Adipose tissue (tissue), 3 donors: ENCODE measurements around the gene OR10C1. TPM values are rescaled to one million over a fixed set of nuclear protein-coding genes. Genes with fewer than 3 reads are reported as not detected.
"Not testable (repeated sequence)": the region's sequence is repeated elsewhere in the genome, so short reads cannot be mapped to it uniquely, and the experiment has no call there.

ENCODE experiments used
- H3K27ac ChIP-seq: one replicate; pipeline ENCODE4 v1.5.1; 2013; ENCODE audit warnings: low read depth, low read length
- WGBS, 3 donors: extraction: QIAGEN DNeasy Blood & Tissue Kit; methylation state at CpG; one replicate each; pipeline ENCODE4 v1.1.7; 2013; 5-methylcytosine and 5-hydroxymethylcytosine counted together
- polyA plus RNA-seq, 3 donors: library from polyadenylated mRNA; stranded (reverse); fragments of 200-250 nt; gene quantifications; one replicate each; pipeline ENCODE4 v1.2.3, GENCODE V29; 2013
- donor health status: healthy with polysubstance abuse.
- donor health status: Bipolar disorder and iron deficiency.
- donor health status: healthy.

Gene OR10C1
- not detected for polyA plus RNA-seq

- no peak within 1 kb of the TSS for H3K27ac ChIP-seq
Measured at GRCh38 chr6:29439006-29439405, at the start of gene OR10C1. OR10C1 (plus strand) TSS chr6:29439306; CDS start chr6:29440016, 710 bp downstream.

DNA sequence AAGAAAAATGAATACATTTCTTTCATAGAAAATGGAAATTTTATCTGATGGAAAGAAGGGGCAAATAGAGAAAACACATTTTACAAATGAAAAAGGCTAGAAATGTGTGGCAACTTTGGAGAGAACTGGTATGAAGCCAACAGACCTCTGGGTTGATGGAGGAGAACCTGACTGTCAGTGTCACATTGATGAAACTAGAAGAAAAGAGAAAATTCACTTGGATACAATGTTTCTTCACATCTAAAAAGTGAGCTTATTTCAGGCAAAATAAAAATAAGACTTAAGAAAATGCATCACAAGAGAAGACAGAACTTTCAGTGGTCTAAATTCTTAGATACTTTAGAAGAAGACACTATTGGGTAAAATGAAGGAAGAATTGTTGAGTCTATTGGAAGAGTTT is 43.8 kb upstream of the OR10C1 start, which contains the start of gene OR12D2:
TSS of gene OR12D2 (plus strand) at position 301 of the 400 bp plus-strand sequence. CDS start 1,069 bp downstream, outside the sequence.
- H3K27ac ChIP-seq, result no peak within 1 kb of the TSS

DNA sequence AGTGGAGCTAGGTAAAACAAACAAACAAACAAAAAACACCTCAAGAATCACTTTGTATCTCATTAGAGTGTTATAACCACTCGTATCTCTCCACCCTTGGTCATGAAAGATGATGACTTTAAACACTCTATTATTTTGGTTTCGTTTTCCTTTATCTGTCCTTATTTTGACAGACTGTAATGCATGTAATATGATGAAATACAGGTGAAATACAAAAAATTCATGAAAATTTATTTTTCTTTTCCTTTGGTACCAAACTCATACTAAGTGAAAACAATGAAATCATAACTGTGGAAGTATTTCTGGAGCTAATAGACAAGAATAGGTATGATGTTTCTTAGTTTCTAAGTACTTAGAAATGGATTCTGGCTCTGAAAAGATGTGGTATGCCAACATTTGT is 39.6 kb upstream of the OR10C1 start:
- WGBS, 3 donors, result 51 to 81% (median 53%) methylated on average over 2 of the region's 2 CpGs
- no peak overlapping the region for H3K27ac ChIP-seq

- 49 to 93% (median 92%) methylated on average over 1 of the region's 1 CpG for WGBS, 3 donors
- H3K27ac ChIP-seq, result no peak overlapping the region
Measured at GRCh38 chr6:29403801-29404200, 35.3 kb upstream of the OR10C1 start.

DNA sequence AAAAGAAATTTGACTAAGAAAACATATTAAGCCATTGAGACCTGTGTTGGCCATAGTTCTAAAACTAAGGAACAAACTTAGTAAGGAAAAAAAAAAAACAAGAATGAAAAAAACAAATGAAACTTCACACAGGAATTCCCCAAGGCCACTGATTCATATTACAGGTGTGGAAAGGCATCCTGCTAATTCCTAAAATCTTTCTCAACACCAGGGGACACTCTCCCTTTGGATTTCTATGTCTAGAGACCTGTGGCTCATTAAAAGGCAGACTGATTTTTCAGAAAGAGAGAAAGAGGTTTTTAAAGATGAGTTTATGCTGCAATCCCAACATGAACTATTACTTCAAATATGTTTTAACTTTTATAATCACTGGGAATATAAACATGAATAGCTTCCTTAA is 24.5 kb upstream of the OR10C1 start, which contains the start of gene OR12D1:
TSS of gene OR12D1 (plus strand) at position 341 of the 400 bp plus-strand sequence.
- H3K27ac ChIP-seq, result no peak within 1 kb of the TSS

DNA sequence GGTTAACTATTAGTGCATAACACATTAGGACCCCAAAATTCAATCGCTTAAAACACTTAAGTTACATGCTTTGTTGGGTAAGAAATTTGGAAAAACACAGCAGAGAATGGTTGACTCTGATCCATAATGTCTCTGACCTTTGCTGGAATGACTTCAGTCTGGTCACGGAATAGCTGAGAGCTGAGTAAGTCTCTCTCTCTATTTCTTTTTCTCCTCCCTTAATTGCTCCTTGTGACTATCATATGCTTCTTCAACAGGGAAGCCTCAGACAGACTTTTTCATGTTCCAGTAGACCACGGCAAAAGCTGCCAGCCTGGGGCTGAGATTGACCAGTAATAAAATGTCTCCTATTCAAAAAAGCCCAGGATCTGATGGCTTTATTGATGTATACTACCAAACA is 19.6 kb upstream of the OR10C1 start:
- WGBS, 3 donors, result 64 to 82% (median 71%) methylated on average over 3 of the region's 3 CpGs
- no peak overlapping the region for H3K27ac ChIP-seq

DNA sequence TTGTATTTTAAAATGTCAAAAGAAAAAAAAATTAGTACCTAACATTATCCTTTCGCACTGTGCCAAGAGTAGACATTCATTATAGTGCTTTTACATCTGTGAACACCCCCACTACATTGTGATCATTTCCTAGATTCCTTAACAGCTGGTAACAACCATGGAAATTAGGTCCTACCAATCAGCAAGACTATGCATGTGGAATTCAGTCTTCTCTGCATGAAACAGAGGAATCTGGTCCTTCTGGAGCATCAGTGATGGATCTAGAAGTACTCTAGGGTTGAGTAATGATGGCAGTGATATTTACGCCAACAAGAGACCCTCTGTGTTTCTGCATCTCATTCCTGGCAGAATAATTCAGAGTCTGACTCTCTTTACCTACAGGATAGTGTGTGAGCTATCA is 14.9 kb upstream of the OR10C1 start:
- WGBS, 3 donors, result 80 to 90% (median 82%) methylated on average over 2 of the region's 2 CpGs
- H3K27ac ChIP-seq, result no peak overlapping the region

GRCh38 chr6:29424575-29424974 is 14.5 kb upstream of the OR10C1 start:
- WGBS, 3 donors, result 14 to 29% (median 24%) methylated on average over 2 of the region's 2 CpGs
- H3K27ac ChIP-seq, result no peak overlapping the region

GRCh38 chr6:29425075-29425474 is 14.0 kb upstream of the OR10C1 start:
- WGBS, 3 donors, result 39 to 59% (median 47%) methylated on average over 1 of the region's 1 CpG
- no peak overlapping the region for H3K27ac ChIP-seq

DNA sequence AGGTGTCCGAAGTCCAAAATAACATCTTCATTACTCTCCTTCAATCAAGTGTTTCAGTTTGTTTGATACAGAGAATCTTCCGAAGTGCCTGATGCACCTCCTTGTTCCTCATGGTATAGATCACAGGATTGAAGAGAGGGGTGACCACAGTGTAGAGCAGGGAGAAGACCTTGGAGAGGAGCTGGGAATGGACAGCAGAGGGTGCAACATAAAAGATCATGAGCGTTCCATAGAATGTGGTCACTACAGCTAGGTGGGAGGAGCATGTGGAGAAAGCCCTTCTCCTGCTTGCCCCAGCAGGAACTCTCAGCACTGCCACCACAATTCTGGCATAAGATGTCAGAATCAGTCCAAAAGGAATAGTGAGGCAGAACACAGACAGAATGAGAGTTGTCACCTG is 12.5 kb upstream of the OR10C1 start:
- WGBS, 3 donors, result 79 to 86% (median 81%) methylated on average over 3 of the region's 3 CpGs
- H3K27ac ChIP-seq, result no peak overlapping the region

DNA sequence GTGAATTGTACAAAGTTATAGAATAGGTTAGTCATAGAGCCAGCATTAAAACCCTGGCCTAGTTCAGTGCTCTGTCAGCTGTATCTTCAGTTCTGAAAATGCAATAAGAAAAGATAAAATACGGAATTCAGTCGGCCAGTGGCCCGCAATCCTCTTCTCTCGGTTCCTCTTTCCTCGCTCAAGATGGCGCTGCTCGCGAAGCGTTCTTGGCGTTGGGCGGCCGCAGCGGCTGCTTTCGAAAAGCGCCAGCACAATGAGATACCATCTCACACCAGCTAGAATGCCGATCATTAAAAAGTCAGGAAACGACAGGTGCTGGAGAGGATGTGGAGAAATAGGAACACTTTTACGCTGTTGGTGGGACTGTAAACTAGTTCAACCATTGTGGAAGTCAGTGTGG is 2.4 kb upstream of the OR10C1 start:
- not testable (repeated sequence) for H3K27ac ChIP-seq
- WGBS, 3 donors, result 65 to 74% (median 70%) methylated on average over 18 of the region's 18 CpGs

GRCh38 chr6:29442719-29443118 is 3.6 kb downstream of the OR10C1 start:
- 80 to 88% (median 88%) methylated on average over 1 of the region's 1 CpG for WGBS, 3 donors
- H3K27ac ChIP-seq, result no peak overlapping the region

GRCh38 chr6:29444031-29444430 is 4.9 kb downstream of the OR10C1 start:
- H3K27ac ChIP-seq, result not testable (repeated sequence)
- WGBS, 3 donors, result 73 to 80% (median 74%) methylated on average over 1 of the region's 1 CpG

DNA sequence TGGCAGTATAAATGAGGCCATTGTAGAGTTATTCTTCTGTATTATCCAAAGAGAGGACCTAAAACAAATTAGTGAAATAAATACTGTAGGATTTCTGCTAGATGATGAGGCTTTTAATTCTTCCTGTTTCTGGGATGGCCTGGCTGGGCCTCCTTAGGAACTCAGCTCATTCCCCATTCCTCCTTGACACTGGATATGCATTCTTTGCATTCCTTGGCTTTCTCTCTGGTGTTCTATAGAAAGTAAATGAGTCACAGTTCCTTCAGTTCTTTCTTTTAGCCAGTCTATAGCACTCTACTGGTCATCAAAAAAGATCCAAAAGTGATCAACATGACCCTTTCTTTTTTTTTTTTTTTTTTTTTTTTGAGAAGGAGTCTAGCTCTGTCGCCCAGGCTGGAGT is 8.6 kb downstream of the OR10C1 start:
- no peak overlapping the region for H3K27ac ChIP-seq
- WGBS, 3 donors, result 80 to 100% (median 89%) methylated on average over 1 of the region's 1 CpG

DNA sequence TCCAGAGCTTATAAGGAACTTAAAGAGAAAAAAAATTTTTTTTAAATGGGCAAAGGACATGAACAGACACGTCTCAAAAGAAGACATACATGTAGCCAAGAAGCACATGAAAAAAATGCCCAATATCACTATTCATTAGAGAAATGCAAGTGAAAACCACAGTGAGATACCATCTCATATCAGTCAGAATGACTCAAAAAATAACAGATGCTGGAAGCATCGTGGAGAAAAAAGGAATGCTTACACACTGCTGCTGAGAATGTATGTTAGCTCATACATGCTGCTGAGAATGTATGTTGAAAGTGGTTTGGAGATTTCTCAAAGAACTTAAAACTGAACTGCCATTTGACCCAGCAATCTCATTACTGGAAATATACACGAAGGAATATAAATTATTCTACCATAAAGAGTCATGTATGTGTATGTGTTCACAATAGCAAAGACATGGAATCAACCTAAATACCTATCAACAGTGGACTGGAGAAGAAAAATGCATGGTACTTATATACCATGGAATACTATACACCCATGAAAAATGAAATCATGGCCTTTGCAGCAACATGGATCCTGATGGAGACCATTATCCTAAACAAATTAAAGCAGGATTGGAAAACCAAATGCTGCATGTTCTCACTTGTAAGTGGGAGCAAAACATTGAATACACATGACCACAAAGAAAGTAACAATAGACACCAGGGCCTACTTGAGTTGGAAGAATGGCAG is 12.5 kb downstream of the OR10C1 start:
- no peak overlapping the region for H3K27ac ChIP-seq
- WGBS, 3 donors, result 67 to 76% (median 69%) methylated on average over 3 of the region's 3 CpGs

DNA sequence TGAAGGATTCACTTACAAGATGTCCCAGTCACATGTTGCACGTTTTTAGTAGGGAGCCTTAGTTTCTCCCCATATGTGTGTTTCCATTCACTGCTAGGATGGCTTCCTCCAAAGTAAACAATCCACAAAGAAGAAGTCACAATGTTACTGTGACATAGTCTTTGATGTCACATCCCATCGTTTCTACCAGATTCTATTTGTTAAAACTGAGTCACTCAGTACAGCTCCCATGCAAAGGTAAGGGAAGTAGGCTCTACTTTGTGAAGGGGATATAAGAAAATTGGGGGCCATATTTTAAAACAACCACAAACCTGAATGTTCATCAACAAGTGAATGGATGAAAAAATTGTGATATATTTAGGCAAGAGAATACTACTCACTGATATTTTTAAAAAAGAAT is 17.9 kb downstream of the OR10C1 start, which contains the start of the genes OR11A1 and OR2H1:
TSS of gene OR11A1 (minus strand) at position 101 of the 400 bp plus-strand sequence. CDS start 29,430 bp downstream, outside the sequence.
TSS of gene OR2H1 (plus strand) at position 185 of the 400 bp plus-strand sequence. CDS start 4,615 bp downstream, outside the sequence.
- no peak within 1 kb of the TSS for H3K27ac ChIP-seq
- 50 to 68% (median 68%) methylated on average over 2 of the region's 2 CpGs for WGBS, 3 donors

GRCh38 chr6:29461021-29461814 is 22.1 kb downstream of the OR10C1 start:
- H3K27ac ChIP-seq, result no peak overlapping the region
- WGBS, 3 donors, result 49 to 85% (median 75%) methylated on average over 5 of the region's 5 CpGs

DNA sequence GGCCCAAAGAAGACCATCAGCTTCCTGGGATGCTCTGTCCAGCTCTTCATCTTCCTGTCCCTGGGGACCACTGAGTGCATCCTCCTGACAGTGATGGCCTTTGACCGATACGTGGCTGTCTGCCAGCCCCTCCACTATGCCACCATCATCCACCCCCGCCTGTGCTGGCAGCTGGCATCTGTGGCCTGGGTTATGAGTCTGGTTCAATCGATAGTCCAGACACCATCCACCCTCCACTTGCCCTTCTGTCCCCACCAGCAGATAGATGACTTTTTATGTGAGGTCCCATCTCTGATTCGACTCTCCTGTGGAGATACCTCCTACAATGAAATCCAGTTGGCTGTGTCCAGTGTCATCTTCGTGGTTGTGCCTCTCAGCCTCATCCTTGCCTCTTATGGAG is 22.9 kb downstream of the OR10C1 start:
- H3K27ac ChIP-seq, result no peak overlapping the region
- WGBS, 3 donors, result 84 to 90% (median 86%) methylated on average over 6 of the region's 6 CpGs

DNA sequence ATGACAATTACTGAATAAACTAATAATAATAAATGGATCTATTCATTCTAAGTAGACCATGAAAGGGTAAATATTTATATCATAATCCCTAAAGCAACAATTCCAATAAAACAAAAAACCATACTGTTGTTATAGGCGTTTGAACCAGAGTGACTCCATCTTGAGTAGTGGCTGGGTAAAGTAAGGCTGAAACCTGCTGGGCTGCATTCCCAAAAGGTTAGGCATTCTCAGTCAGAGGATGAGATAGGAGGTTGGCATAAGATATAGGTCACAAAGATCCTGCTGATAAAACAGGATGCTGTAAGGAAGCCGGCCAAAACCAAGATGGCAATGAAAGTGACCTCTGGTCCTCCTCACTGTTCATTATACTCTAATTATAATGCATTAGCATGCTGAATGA is 26.2 kb downstream of the OR10C1 start:
- WGBS, 3 donors, result 54 to 81% (median 80%) methylated on average over 2 of the region's 2 CpGs

More for the DNA sequence above, 26.2 kb downstream of the OR10C1 start:
- H3K27ac ChIP-seq, result no peak overlapping the region
